CD4-positive, alpha-beta T cell treated with Interleukin-6 at 100 ng/mL for 8 hours (primary cell): ENCODE results near the gene PFKM.

Experiments
- DNase-seq: peaks from one replicate; pipeline ENCODE4 v3.0.0-alpha.2; 2020; ENCODE audit warnings: mixed read lengths, low spot score

PFKM gene

GRCh38 chr12:48187916-48188695 is 68.9 kb downstream of the PFKM start:
- DNase-seq, result no peak

- peak; percentile 72 for DNase-seq
Observed at GRCh38 chr12:48189331-48190125, 70.4 kb downstream of the PFKM start.

GRCh38 chr12:48191096-48191495 is 71.9 kb downstream of the PFKM start:
- DNase-seq, result no peak

GRCh38 chr12:48192861-48193260 is 73.7 kb downstream of the PFKM start:
- no peak for DNase-seq

GRCh38 chr12:48193623-48194022 is 74.5 kb downstream of the PFKM start:
- no peak for DNase-seq

- no peak for DNase-seq
Observed at GRCh38 chr12:48194799-48195201, 75.6 kb downstream of the PFKM start.
